Ishikawa (cell line): ENCODE measurements around the gene UBL5.

ENCODE experiments used
- EGR1 ChIP-seq: IDR thresholded peaks from 2 replicates; pipeline ENCODE4 v1.6.1; 2012
- EP300 ChIP-seq: IDR thresholded peaks from 2 replicates; pipeline ENCODE4 v1.6.1; 2012; ENCODE audit warnings: borderline replicate concordance
- RAD21 ChIP-seq: IDR thresholded peaks from 2 replicates; pipeline ENCODE4 v1.6.1; 2012; ENCODE audit warnings: low read depth
- REST ChIP-seq: IDR thresholded peaks from 2 replicates; pipeline ENCODE4 v1.6.1; 2012; ENCODE audit warnings: low read depth, mild to moderate bottlenecking
- TAF1 ChIP-seq: IDR thresholded peaks from 2 replicates; pipeline ENCODE4 v1.6.1; 2012; ENCODE audit warnings: low read depth, mild to moderate bottlenecking
- TCF12 ChIP-seq: IDR thresholded peaks from 2 replicates; pipeline ENCODE4 v1.6.1; 2012; ENCODE audit warnings: low read depth
- USF1 ChIP-seq: IDR thresholded peaks from 2 replicates; pipeline ENCODE4 v1.6.1; 2012
- YY1 ChIP-seq: IDR thresholded peaks from 2 replicates; pipeline ENCODE4 v1.6.1; 2012; ENCODE audit warnings: low read depth
- ZBTB7A ChIP-seq: IDR thresholded peaks from 2 replicates; pipeline ENCODE4 v1.6.1; 2012; ENCODE audit warnings: low read depth

GRCh38 chr19:9868983-9869617 lies 41.4 kb downstream of the UBL5 start:
- no peak for TF ChIP-seq TAF1
- no peak for TF ChIP-seq YY1
- TF ChIP-seq REST: no peak
- TF ChIP-seq EP300: no peak
- TF ChIP-seq EGR1: no peak
- TF ChIP-seq RAD21: no peak
- TF ChIP-seq TCF12: no peak
- no peak for TF ChIP-seq ZBTB7A
- TF ChIP-seq USF1: no peak
